Choroid plexus epithelial cell (primary cell): ENCODE data around the gene TSSK2.
"Not testable (repeated sequence)": the region's sequence is repeated elsewhere in the genome, so short reads cannot be mapped to it uniquely, and the experiment has no call there.

Source experiments
- DNase-seq: peaks from one replicate; pipeline ENCODE4 v3.0.0-alpha.2; 2010; ENCODE audit warnings: low read depth
- H3K4me3 ChIP-seq: 2 replicates; pipeline ENCODE4 v1.5.1; 2011; ENCODE audit warnings: low read depth, mild to moderate bottlenecking, control low read depth, low read length, moderate library complexity
- TF ChIP-seq, protein P1 (sequence below): conservative IDR thresholded peaks from 2 replicates; pipeline ENCODE4 v1.5.1; 2011; ENCODE audit warnings: low read depth, mild to moderate bottlenecking, control low read depth, inconsistent platforms, low read length, moderate library complexity

The TSSK2 gene

DNA sequence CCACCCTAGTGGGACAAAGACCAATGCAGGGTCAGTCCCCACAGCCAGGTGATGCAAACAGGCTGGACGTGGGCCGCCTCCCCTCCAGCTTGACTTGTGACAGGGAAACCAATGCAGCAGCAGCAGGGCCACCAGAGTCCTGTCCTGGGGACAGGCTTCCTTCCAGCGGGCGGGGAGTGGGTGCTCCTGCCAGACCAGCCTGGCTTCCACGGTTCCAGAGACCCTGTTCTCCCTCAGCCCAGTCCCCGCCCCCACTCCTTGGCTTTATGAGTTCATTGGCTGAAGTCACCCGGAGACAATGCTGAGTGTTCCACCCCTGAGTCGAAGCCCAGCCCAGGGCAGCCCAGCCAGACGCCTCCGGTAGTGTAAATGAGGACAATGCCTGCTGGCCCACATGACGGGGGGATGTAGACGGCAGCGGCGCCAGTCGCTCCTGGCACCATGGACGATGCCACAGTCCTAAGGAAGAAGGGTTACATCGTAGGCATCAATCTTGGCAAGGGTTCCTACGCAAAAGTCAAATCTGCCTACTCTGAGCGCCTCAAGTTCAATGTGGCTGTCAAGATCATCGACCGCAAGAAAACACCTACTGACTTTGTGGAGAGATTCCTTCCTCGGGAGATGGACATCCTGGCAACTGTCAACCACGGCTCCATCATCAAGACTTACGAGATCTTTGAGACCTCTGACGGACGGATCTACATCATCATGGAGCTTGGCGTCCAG is at the start of gene TSSK2:
TSSK2 (plus strand) TSS at position 350 of the 726 bp plus-strand sequence; CDS start at position 442, 92 bp downstream.
- no peak for DNase-seq
- H3K4me3 ChIP-seq, result no peak within 1 kb of the TSS
- TF ChIP-seq, protein P1, sequence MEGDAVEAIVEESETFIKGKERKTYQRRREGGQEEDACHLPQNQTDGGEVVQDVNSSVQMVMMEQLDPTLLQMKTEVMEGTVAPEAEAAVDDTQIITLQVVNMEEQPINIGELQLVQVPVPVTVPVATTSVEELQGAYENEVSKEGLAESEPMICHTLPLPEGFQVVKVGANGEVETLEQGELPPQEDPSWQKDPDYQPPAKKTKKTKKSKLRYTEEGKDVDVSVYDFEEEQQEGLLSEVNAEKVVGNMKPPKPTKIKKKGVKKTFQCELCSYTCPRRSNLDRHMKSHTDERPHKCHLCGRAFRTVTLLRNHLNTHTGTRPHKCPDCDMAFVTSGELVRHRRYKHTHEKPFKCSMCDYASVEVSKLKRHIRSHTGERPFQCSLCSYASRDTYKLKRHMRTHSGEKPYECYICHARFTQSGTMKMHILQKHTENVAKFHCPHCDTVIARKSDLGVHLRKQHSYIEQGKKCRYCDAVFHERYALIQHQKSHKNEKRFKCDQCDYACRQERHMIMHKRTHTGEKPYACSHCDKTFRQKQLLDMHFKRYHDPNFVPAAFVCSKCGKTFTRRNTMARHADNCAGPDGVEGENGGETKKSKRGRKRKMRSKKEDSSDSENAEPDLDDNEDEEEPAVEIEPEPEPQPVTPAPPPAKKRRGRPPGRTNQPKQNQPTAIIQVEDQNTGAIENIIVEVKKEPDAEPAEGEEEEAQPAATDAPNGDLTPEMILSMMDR, result no peak

DNA sequence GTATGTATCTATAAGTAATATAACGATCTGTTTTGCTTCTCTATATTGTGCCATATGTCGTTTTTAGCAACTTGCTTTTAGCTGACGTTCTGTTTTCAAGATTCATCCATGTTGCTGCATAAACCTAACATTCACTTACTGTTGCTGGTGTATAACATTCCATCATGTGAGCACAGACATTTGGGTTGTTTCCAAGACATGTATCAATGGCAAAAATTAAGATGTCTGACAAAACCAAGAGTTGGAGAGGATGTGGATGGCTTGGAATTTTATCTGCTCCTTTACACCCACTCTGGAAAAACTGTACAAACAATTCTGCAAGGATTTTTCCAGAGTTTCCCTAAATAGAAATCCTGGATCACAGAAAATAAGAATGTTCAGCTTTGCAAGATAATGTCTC is 49.8 kb upstream of the TSSK2 start:
- TF ChIP-seq, protein P1, result no peak
- DNase-seq, result no peak

DNA sequence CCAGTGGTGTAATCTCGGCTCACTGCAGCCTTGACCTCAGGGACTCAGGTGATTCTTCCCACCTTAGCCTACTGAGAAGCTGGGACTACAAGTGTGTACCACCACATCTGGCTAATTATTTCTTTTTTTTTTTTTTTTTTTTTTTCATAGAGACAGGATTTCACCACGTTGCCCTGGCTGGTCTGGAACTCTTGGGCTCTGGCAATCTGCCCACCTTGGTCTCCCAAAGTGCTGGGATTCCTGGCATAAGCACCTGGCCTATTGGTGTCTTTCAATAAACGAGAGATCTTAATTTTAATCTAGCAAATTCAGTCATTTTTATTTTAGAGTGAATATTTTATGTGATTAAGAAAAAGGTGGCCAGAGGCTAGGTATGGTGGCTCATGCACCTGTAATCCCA is 49.0 kb upstream of the TSSK2 start:
- TF ChIP-seq, protein P1, result no peak
- DNase-seq, result no peak
- no peak overlapping the region for H3K4me3 ChIP-seq

More for the DNA sequence above, 49.8 kb upstream of the TSSK2 start:
- H3K4me3 ChIP-seq, result no peak overlapping the region

DNA sequence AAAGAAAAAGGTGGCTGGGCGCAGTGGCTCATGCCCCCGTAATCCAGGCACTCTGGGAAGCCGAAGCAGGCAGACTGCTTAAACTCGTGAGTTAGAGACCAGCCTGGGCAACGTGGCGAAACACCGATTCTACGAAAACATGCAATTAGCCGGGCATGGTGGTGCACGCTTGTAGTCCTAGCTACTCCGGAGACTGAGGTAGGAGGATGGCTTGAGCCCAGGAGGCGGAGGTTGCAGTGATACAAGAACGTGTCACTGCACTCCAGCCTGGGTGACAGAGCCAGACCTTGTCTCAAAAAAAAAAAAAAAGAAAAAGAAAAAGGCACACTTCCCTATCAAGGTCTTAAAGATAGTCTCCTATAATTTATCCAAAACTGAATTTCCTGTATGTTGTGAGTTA is 48.3 kb upstream of the TSSK2 start:
- H3K4me3 ChIP-seq, result no peak overlapping the region
- TF ChIP-seq, protein P1, result no peak
- DNase-seq, result no peak

DNA sequence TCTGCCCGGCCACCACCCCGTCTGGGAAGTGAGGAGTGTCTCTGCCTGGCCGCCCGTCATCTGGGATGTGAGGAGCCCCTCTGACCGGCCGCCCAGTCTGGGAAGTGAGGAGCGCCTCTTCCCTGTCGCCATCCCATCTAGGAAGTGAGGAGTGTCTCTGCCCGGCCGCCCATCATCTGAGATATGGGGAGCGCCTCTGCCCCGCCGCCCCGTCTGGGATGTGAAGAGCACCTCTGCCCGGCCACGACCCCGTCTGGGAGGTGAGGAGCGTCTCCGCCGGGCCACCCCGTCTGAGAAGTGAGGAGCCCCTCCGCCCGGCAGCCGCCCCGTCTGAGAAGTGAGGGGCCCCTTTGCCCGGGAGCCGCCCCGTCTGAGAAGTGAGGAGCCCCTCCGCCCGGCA is 47.0 kb upstream of the TSSK2 start:
- not testable (repeated sequence) for H3K4me3 ChIP-seq, DNase-seq

DNA sequence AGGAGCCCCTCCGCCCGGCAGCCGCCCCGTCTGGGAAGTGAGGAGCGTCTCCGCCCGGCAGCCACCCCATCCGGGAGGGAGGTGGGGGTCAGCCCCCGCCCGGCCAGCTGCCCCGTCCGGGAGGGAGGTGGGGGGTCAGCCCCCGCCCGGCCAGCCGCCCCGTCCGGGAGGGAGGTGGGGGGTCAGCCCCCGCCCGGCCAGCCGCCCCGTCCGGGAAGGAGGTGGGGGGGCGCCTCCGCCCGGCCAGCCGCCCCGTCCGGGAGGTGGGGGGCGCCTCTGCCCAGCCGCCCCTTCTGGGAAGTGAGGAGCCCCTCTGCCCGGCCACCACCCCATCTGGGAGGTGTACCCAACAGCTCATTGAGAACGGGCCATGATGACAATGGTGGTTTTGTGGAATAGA is 46.5 kb upstream of the TSSK2 start:
- not testable (repeated sequence) for H3K4me3 ChIP-seq, DNase-seq

DNA sequence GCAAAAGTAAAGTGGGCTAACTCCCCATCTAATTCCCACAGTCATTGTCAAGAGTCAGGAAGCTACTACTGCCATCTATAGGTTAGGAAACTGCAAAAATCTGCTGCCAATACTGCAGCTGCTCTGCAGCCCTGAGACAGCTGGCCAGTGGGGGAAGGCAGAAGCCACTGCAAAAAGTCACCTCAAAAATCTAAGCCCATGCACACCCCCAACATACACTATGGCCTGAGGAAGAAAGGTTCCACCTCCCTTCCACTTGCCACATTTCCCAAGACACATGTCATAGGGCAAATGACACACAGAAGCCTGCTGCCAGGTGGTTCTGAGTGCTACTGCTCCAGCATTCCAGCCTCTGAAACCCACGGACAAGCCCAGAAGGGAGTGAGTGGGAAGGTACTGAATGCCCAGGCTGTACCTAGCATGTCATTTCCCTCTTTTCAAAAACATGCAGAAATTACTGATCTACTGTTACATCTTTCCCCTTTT is 45.8 kb upstream of the TSSK2 start:
- TF ChIP-seq, protein P1, result peak; percentile 71
- DNase-seq, result peak; percentile 65
- H3K4me3 ChIP-seq, result no peak overlapping the region

DNA sequence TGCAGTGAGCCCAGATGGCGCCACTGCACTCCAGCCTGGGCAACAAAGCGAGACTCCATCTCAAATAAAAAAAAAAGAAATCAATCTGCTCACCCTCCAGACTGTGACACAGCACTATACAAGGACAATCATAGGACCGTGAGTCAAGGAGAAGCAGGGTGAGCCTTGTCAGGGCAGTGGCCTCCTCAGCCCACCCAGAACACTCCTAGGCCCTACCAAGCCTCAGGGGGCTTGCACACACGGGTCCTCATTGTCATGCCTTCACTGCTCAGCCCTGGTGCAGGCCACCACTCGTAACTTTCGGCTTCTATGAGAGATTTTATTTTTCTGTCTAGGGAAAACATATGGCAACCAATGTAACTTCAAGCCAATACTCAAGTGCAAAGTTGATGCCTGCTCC is 44.7 kb upstream of the TSSK2 start:
- no peak for DNase-seq
- no peak overlapping the region for H3K4me3 ChIP-seq
- TF ChIP-seq, protein P1, result no peak
